ENCODE data around the gene MIB2.
A peak's percentile ranks its signal among the peaks of the same experiment; 100 is the strongest.
"Not testable (repeated sequence)": the region's sequence is repeated elsewhere in the genome, so short reads cannot be mapped to it uniquely, and the experiment has no call there.

The MIB2 gene

GRCh38 chr1:1646326-1646725 lies 31.0 kb downstream of the MIB2 start:
- peak; percentile 81 for FAIRE-seq
- not testable (repeated sequence) for DNase-seq (ENCODE audit: insufficient read length, low spot score)

- DNase-seq (ENCODE audit: insufficient read length, low spot score); FAIRE-seq: not testable (repeated sequence)
Measured at GRCh38 chr1:1647567-1648241, 32.4 kb downstream of the MIB2 start.

GRCh38 chr1:1648265-1648664 lies 33.0 kb downstream of the MIB2 start:
- not testable (repeated sequence) for FAIRE-seq

GRCh38 chr1:1658583-1659549 lies 43.6 kb downstream of the MIB2 start, which contains the start of gene CDK11B:
CDK11B (minus strand) TSS chr1:1659004; CDS start chr1:1657485, 1,519 bp downstream.
- FAIRE-seq: peak; percentile 52
- peak; percentile 84 for DNase-seq (ENCODE audit: insufficient read length, low spot score)

More at GRCh38 chr1:1648265-1648664, 33.0 kb downstream of the MIB2 start:
- DNase-seq (ENCODE audit: insufficient read length, low spot score): not testable (repeated sequence)

- DNase-seq (ENCODE audit: insufficient read length, low spot score); FAIRE-seq: not testable (repeated sequence)
Measured at GRCh38 chr1:1662392-1662791, 47.1 kb downstream of the MIB2 start.

GRCh38 chr1:1662830-1663560 lies 47.7 kb downstream of the MIB2 start:
- FAIRE-seq; DNase-seq (ENCODE audit: insufficient read length, low spot score): not testable (repeated sequence)

GRCh38 chr1:1664318-1664717 lies 49.0 kb downstream of the MIB2 start:
- FAIRE-seq; DNase-seq (ENCODE audit: insufficient read length, low spot score): not testable (repeated sequence)

- FAIRE-seq (no peak), DNase-seq (ENCODE audit: insufficient read length, low spot score) (no peak)
Measured at GRCh38 chr1:1664941-1665814, 49.9 kb downstream of the MIB2 start.

GRCh38 chr1:1665815-1666251 lies 50.5 kb downstream of the MIB2 start:
- FAIRE-seq: no peak
- DNase-seq (ENCODE audit: insufficient read length, low spot score): no peak

- FAIRE-seq (no peak), DNase-seq (ENCODE audit: insufficient read length, low spot score) (no peak)
Measured at GRCh38 chr1:1666526-1666925, 51.2 kb downstream of the MIB2 start.

- DNase-seq (ENCODE audit: insufficient read length, low spot score) (no peak), FAIRE-seq (no peak)
Measured at GRCh38 chr1:1669468-1670440, 54.5 kb downstream of the MIB2 start.

GRCh38 chr1:1670866-1671265 lies 55.6 kb downstream of the MIB2 start:
- no peak for FAIRE-seq
- DNase-seq (ENCODE audit: insufficient read length, low spot score): no peak

GRCh38 chr1:1671365-1672119 lies 56.2 kb downstream of the MIB2 start:
- FAIRE-seq (no peak), DNase-seq (ENCODE audit: insufficient read length, low spot score) (no peak)

GRCh38 chr1:1672181-1672965 lies 57.1 kb downstream of the MIB2 start:
- DNase-seq (ENCODE audit: insufficient read length, low spot score) (no peak), FAIRE-seq (no peak)

GRCh38 chr1:1674806-1675205 lies 59.5 kb downstream of the MIB2 start:
- not testable (repeated sequence) for FAIRE-seq; DNase-seq (ENCODE audit: insufficient read length, low spot score)

GRCh38 chr1:1675218-1675617 lies 59.9 kb downstream of the MIB2 start:
- DNase-seq (ENCODE audit: insufficient read length, low spot score); FAIRE-seq: not testable (repeated sequence)

- FAIRE-seq: not testable (repeated sequence)
Measured at GRCh38 chr1:1676087-1676486, 60.8 kb downstream of the MIB2 start.

More at GRCh38 chr1:1676087-1676486, 60.8 kb downstream of the MIB2 start:
- DNase-seq (ENCODE audit: insufficient read length, low spot score): not testable (repeated sequence)

Measured in HTR-8/SVneo (cell line).